ENCODE results near the gene IL1RN.

Gene IL1RN

GRCh38 chr2:113127646-113128570 is 510 bp downstream of the IL1RN start:
- no peak for DNase-seq (ENCODE audit: low spot score)

GRCh38 chr2:113129519-113130078 is 2.2 kb downstream of the IL1RN start:
- DNase-seq (ENCODE audit: low spot score): no peak

- DNase-seq (ENCODE audit: low spot score): no peak
These were observed 4.2 kb downstream of the IL1RN start for GRCh38 chr2:113131352-113132185.

- no peak for DNase-seq (ENCODE audit: low spot score)
These were observed 5.1 kb downstream of the IL1RN start for GRCh38 chr2:113132414-113133021.

- no peak for DNase-seq (ENCODE audit: low spot score)
These were observed 6.6 kb downstream of the IL1RN start for GRCh38 chr2:113133704-113134598.

GRCh38 chr2:113134717-113135116 is 7.3 kb downstream of the IL1RN start:
- DNase-seq (ENCODE audit: low spot score): no peak

GRCh38 chr2:113135317-113135716 is 7.9 kb downstream of the IL1RN start:
- no peak for DNase-seq (ENCODE audit: low spot score)

GRCh38 chr2:113136828-113137775 is 9.7 kb downstream of the IL1RN start:
- DNase-seq (ENCODE audit: low spot score): peak; percentile 53

- DNase-seq (ENCODE audit: low spot score): no peak
These were observed 10.4 kb downstream of the IL1RN start for GRCh38 chr2:113137827-113138226.

GRCh38 chr2:113138428-113139322 is 11.3 kb downstream of the IL1RN start:
- peak; percentile 85 for DNase-seq (ENCODE audit: low spot score)

- DNase-seq (ENCODE audit: low spot score): no peak
These were observed 14.1 kb downstream of the IL1RN start for GRCh38 chr2:113141451-113141850.

- DNase-seq (ENCODE audit: low spot score): no peak
These were observed 14.9 kb downstream of the IL1RN start for GRCh38 chr2:113142290-113142689.

GRCh38 chr2:113144259-113144658 is 16.9 kb downstream of the IL1RN start:
- no peak for DNase-seq (ENCODE audit: low spot score)

- DNase-seq (ENCODE audit: low spot score): no peak
These were observed 21.5 kb downstream of the IL1RN start for GRCh38 chr2:113148606-113149552.

GRCh38 chr2:113149553-113150257 is 22.3 kb downstream of the IL1RN start:
- DNase-seq (ENCODE audit: low spot score): no peak

GRCh38 chr2:113150258-113150601 is 22.8 kb downstream of the IL1RN start:
- DNase-seq (ENCODE audit: low spot score): no peak

- DNase-seq (ENCODE audit: low spot score): no peak
These were observed 27.9 kb downstream of the IL1RN start for GRCh38 chr2:113155331-113155730.

Data from CD4-positive, alpha-beta T cell treated with Interleukin-15 for 4 hours (primary cell).